ENCODE measurements around the gene CAMK1D.

Gene CAMK1D

GRCh38 chr10:12377658-12378290, 28.4 kb downstream of the CAMK1D start:
- Histone ChIP-seq H3K4me3 (ENCODE audit: low read length) (no peak overlapping the region), H4K20me1 (ENCODE audit: control insufficient read depth, insufficient read depth, low read depth, low read length) (peaks cover 6% of the 10 kb centered on the region; the same call in 1 of the 2 replicates), H3K4me2 (ENCODE audit: low read length) (no peak overlapping the region), H3K4me1 (ENCODE audit: control insufficient read depth, low read length) (no peaks in the 10 kb centered on the region), H3K27ac (ENCODE audit: low read depth, low read length) (no peak overlapping the region), H3K36me3 (ENCODE audit: control insufficient read depth, low read length) (no peaks in the 10 kb centered on the region), H3K9me2 (replicated peaks; ENCODE audit: control insufficient read depth, low read length) (no peaks in the 10 kb centered on the region), H3F3A (ENCODE audit: control insufficient read depth, insufficient read depth) (no peaks in the 10 kb centered on the region), H3K79me2 (ENCODE audit: control insufficient read depth, low read length) (peaks cover 94% of the 10 kb centered on the region), H3K9me3 (ENCODE audit: control insufficient read depth, insufficient read depth, low read length) (no peaks in the 10 kb centered on the region), H3K27me3 (ENCODE audit: control insufficient read depth, low read length) (no peaks in the 10 kb centered on the region)
- no peak for TF ChIP-seq EZH2phosphoT487 (IDR thresholded peaks at IDR 0.05; ENCODE audit: borderline replicate concordance, low read length)
- TF ChIP-seq, protein P1, sequence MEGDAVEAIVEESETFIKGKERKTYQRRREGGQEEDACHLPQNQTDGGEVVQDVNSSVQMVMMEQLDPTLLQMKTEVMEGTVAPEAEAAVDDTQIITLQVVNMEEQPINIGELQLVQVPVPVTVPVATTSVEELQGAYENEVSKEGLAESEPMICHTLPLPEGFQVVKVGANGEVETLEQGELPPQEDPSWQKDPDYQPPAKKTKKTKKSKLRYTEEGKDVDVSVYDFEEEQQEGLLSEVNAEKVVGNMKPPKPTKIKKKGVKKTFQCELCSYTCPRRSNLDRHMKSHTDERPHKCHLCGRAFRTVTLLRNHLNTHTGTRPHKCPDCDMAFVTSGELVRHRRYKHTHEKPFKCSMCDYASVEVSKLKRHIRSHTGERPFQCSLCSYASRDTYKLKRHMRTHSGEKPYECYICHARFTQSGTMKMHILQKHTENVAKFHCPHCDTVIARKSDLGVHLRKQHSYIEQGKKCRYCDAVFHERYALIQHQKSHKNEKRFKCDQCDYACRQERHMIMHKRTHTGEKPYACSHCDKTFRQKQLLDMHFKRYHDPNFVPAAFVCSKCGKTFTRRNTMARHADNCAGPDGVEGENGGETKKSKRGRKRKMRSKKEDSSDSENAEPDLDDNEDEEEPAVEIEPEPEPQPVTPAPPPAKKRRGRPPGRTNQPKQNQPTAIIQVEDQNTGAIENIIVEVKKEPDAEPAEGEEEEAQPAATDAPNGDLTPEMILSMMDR (IDR thresholded peaks at IDR 0.05; ENCODE audit: low read depth, low read length, poor library complexity, severe bottlenecking): no peak

DNA sequence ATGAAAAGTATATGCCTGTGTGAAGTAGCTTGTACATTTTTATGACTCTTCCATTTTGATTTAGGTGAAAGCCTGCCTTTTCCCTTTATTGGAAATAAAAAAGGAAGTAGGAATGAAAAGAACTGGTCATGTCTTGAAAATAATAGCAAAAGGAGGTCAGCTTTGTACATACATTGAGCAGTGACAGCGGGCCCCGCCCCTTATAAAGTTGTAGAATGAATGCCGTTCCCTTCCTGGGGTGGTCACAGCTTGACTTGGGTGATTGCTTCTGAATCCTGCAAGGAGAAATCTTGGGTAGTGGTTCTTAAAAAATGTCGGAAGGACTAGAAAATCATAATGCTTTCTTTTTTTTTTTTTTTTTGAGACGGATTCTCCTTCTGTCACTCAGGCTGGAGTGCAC, 31.7 kb downstream of the CAMK1D start:
- Histone ChIP-seq H3K36me3 (ENCODE audit: control insufficient read depth, low read length) (no peaks in the 10 kb centered on the region), H3K4me3 (ENCODE audit: low read length) (no peak overlapping the region), H3K9me3 (ENCODE audit: control insufficient read depth, insufficient read depth, low read length) (peaks cover 6% of the 10 kb centered on the region; the same call in 1 of the 2 replicates), H3K79me2 (ENCODE audit: control insufficient read depth, low read length) (peaks cover 100% of the 10 kb centered on the region), H3F3A (ENCODE audit: control insufficient read depth, insufficient read depth) (no peaks in the 10 kb centered on the region), H3K27me3 (ENCODE audit: control insufficient read depth, low read length) (no peaks in the 10 kb centered on the region), H3K4me1 (ENCODE audit: control insufficient read depth, low read length) (peaks cover 2% of the 10 kb centered on the region; the same call in 1 of the 2 replicates), H3K4me2 (ENCODE audit: low read length) (no peak overlapping the region), H3K27ac (ENCODE audit: low read depth, low read length) (no peak overlapping the region), H3K9me2 (replicated peaks; ENCODE audit: control insufficient read depth, low read length) (no peaks in the 10 kb centered on the region), H4K20me1 (ENCODE audit: control insufficient read depth, insufficient read depth, low read depth, low read length) (peaks cover 6% of the 10 kb centered on the region; the same call in 1 of the 2 replicates)
- TF ChIP-seq EZH2phosphoT487 (IDR thresholded peaks at IDR 0.05; ENCODE audit: borderline replicate concordance, low read length): no peak
- TF ChIP-seq, protein P1 (IDR thresholded peaks at IDR 0.05; ENCODE audit: low read depth, low read length, poor library complexity, severe bottlenecking): no peak

GRCh38 chr10:12381536-12382156, 32.3 kb downstream of the CAMK1D start:
- Histone ChIP-seq H3K9me2 (replicated peaks; ENCODE audit: control insufficient read depth, low read length) (no peaks in the 10 kb centered on the region), H4K20me1 (ENCODE audit: control insufficient read depth, insufficient read depth, low read depth, low read length) (peaks cover 6% of the 10 kb centered on the region; the same call in 1 of the 2 replicates), H3K4me3 (ENCODE audit: low read length) (no peak overlapping the region), H3K36me3 (ENCODE audit: control insufficient read depth, low read length) (no peaks in the 10 kb centered on the region), H3K4me1 (ENCODE audit: control insufficient read depth, low read length) (peaks cover 7% of the 10 kb centered on the region; the same call in 1 of the 2 replicates), H3K9me3 (ENCODE audit: control insufficient read depth, insufficient read depth, low read length) (peaks cover 6% of the 10 kb centered on the region; the same call in 1 of the 2 replicates), H3K27ac (ENCODE audit: low read depth, low read length) (no peak overlapping the region), H3K79me2 (ENCODE audit: control insufficient read depth, low read length) (peaks cover 100% of the 10 kb centered on the region), H3F3A (ENCODE audit: control insufficient read depth, insufficient read depth) (no peaks in the 10 kb centered on the region), H3K27me3 (ENCODE audit: control insufficient read depth, low read length) (no peaks in the 10 kb centered on the region), H3K4me2 (ENCODE audit: low read length) (no peak overlapping the region)
- TF ChIP-seq, protein P1 (IDR thresholded peaks at IDR 0.05; ENCODE audit: low read depth, low read length, poor library complexity, severe bottlenecking): no peak
- no peak for TF ChIP-seq EZH2phosphoT487 (IDR thresholded peaks at IDR 0.05; ENCODE audit: borderline replicate concordance, low read length)

Measured in DOHH2 (cell line).